RWPE1 (cell line): ENCODE measurements around the gene SLC13A2.

Source experiments
- CTCF ChIA-PET: fragments of 350-600 bp; sonication (Branson Sonifier 250); formaldehyde crosslinking; extraction: SDS; loops from one replicate; lab custom pipeline; 2021; lab: Yijun Ruan, JAX
- POLR2A ChIA-PET: fragments of 400-600 bp; formaldehyde crosslinking; extraction: SDS; loops from one replicate; lab custom pipeline; 2020; ENCODE audit warnings: antibody characterized with exemption; ENCODE audit not compliant: low non-redundant PET; lab: Yijun Ruan, JAX
- DNase-seq: peaks from one replicate; pipeline ENCODE4 v3.0.0; 2012; ENCODE audit warnings: low spot score
- H3K27ac ChIP-seq: fragments of 450-650 bp; 2 replicates; pipeline ENCODE4 v1.5.1; 2017
- CTCF ChIP-seq: fragments of 450-650 bp; conservative IDR thresholded peaks from 2 replicates; pipeline ENCODE4 v1.5.1; 2017; ENCODE audit warnings: low read depth, mild to moderate bottlenecking

The SLC13A2 gene

GRCh38 chr17:28476076-28476865 lies 2.8 kb downstream of the SLC13A2 start:
- no peak overlapping the region for H3K27ac ChIP-seq
- TF ChIP-seq CTCF: no peak
- no peak for DNase-seq
- POLR2A ChIA-PET: no interaction called here
- CTCF ChIA-PET: interaction anchor here (0.7 kb wide), 1 partner anchor 50 kb away, joined by 3 read pairs; no protein-coding TSS in a partner anchor

GRCh38 chr17:28477928-28478327 lies 4.5 kb downstream of the SLC13A2 start:
- ChIA-PET CTCF (no interaction called here), POLR2A (no interaction called here)
- DNase-seq: no peak
- H3K27ac ChIP-seq: no peak overlapping the region
- TF ChIP-seq CTCF: no peak

GRCh38 chr17:28478712-28479615 lies 5.5 kb downstream of the SLC13A2 start:
- DNase-seq: no peak
- TF ChIP-seq CTCF: no peak
- ChIA-PET POLR2A (no interaction called here), CTCF (no interaction called here)
- H3K27ac ChIP-seq: no peak overlapping the region

- POLR2A ChIA-PET: no interaction called here
- CTCF ChIA-PET: no interaction called here
- no peak for TF ChIP-seq CTCF
Observed at GRCh38 chr17:28480278-28480677, 6.8 kb downstream of the SLC13A2 start.

GRCh38 chr17:28480799-28481571 lies 7.5 kb downstream of the SLC13A2 start:
- CTCF ChIA-PET: no interaction called here
- no peak for TF ChIP-seq CTCF
- POLR2A ChIA-PET: no interaction called here
- no peak for DNase-seq
- no peak overlapping the region for H3K27ac ChIP-seq

More at GRCh38 chr17:28480278-28480677, 6.8 kb downstream of the SLC13A2 start:
- H3K27ac ChIP-seq: no peak overlapping the region
- no peak for DNase-seq

- H3K27ac ChIP-seq: no peak overlapping the region
- ChIA-PET POLR2A (no interaction called here), CTCF (no interaction called here)
- DNase-seq: no peak
- no peak for TF ChIP-seq CTCF
Observed at GRCh38 chr17:28482551-28483199, 9.2 kb downstream of the SLC13A2 start.
